Ectodermal cell (in vitro differentiated cells): ENCODE measurements around the gene CCSER2.
"Not testable (repeated sequence)": the region's sequence is repeated elsewhere in the genome, so short reads cannot be mapped to it uniquely, and the experiment has no call there.

Experiments used
- H3K27ac ChIP-seq: 2 replicates; pipeline ENCODE4 v1.7.0; 2013; ENCODE audit warnings: mild to moderate bottlenecking, low read depth, low read length; ENCODE audit not compliant: insufficient read depth, poor library complexity, severe bottlenecking
- H3K27me3 ChIP-seq: 2 replicates; pipeline ENCODE4 v1.7.0; 2013; ENCODE audit warnings: mild to moderate bottlenecking, low read length; ENCODE audit not compliant: insufficient read depth, control insufficient read depth, poor library complexity, severe bottlenecking
- H3K36me3 ChIP-seq: one replicate; pipeline ENCODE4 v1.7.0; 2013; ENCODE audit warnings: low read length; ENCODE audit not compliant: control insufficient read depth, insufficient read depth
- H3K4me1 ChIP-seq: one replicate; pipeline ENCODE4 v1.7.0; 2013; ENCODE audit warnings: low read length; ENCODE audit not compliant: control insufficient read depth, insufficient read depth
- H3K4me3 ChIP-seq: 2 replicates; pipeline ENCODE4 v1.7.0; 2013; ENCODE audit warnings: low read depth, low read length, control low read depth; ENCODE audit not compliant: insufficient read depth
- H3K9me3 ChIP-seq: 2 replicates; pipeline ENCODE4 v1.7.0; 2013; ENCODE audit warnings: mild to moderate bottlenecking, low read length, moderate library complexity; ENCODE audit not compliant: control insufficient read depth
- WGBS, 2 experiments: methylation state at CpG; one replicate each; pipeline ENCODE4 v1.1.7; 2013; ENCODE audit warnings: missing lambda C conversion rate in 2 of 2; 5-methylcytosine and 5-hydroxymethylcytosine counted together

CCSER2 gene

GRCh38 chr10:84499039-84499438, 170.7 kb downstream of the CCSER2 start:
- not testable (repeated sequence) for H3K4me1 ChIP-seq, H3K27me3 ChIP-seq, H3K36me3 ChIP-seq, H3K27ac ChIP-seq, H3K4me3 ChIP-seq, H3K9me3 ChIP-seq
- 93 to 96% methylated on average over 9 of the region's 9 CpGs for WGBS, 2 experiments

- Histone ChIP-seq H3K27me3 (no peaks in the 10 kb centered on the region), H3K9me3 (no peaks in the 10 kb centered on the region), H3K4me1 (peaks cover 7% of the 10 kb centered on the region), H3K4me3 (no peak overlapping the region), H3K27ac (no peak overlapping the region), H3K36me3 (no peaks in the 10 kb centered on the region)
- 47 to 49% methylated on average over 3 of the region's 3 CpGs for WGBS, 2 experiments
Observed at GRCh38 chr10:84499846-84500245, 171.5 kb downstream of the CCSER2 start.

GRCh38 chr10:84510121-84510520, 181.7 kb downstream of the CCSER2 start:
- 70 to 75% methylated on average over 3 of the region's 3 CpGs for WGBS, 2 experiments
- Histone ChIP-seq H3K4me1 (no peaks in the 10 kb centered on the region), H3K27ac (no peak overlapping the region), H3K36me3 (no peaks in the 10 kb centered on the region), H3K4me3 (no peak overlapping the region), H3K9me3 (no peaks in the 10 kb centered on the region), H3K27me3 (no peaks in the 10 kb centered on the region)

GRCh38 chr10:84511106-84511505, 182.7 kb downstream of the CCSER2 start:
- 100% methylated on average over 1 of the region's 2 CpGs for WGBS, 2 experiments
- no peak overlapping the region for H3K4me3 ChIP-seq
- no peaks in the 10 kb centered on the region for H3K27me3 ChIP-seq
- no peaks in the 10 kb centered on the region for H3K9me3 ChIP-seq
- H3K36me3 ChIP-seq, result no peaks in the 10 kb centered on the region
- no peaks in the 10 kb centered on the region for H3K4me1 ChIP-seq
- H3K27ac ChIP-seq, result no peak overlapping the region

- Histone ChIP-seq H3K4me1 (no peaks in the 10 kb centered on the region), H3K27ac (no peak overlapping the region), H3K36me3 (no peaks in the 10 kb centered on the region), H3K9me3 (no peaks in the 10 kb centered on the region), H3K4me3 (no peak overlapping the region), H3K27me3 (no peaks in the 10 kb centered on the region)
- 97 to 99% methylated on average over 4 to 5 of the region's 5 CpGs for WGBS, 2 experiments
Observed at GRCh38 chr10:84511709-84512285, 183.4 kb downstream of the CCSER2 start.

- no peak overlapping the region for H3K27ac ChIP-seq
- peaks cover 5% of the 10 kb centered on the region for H3K4me1 ChIP-seq
- H3K36me3 ChIP-seq, result no peaks in the 10 kb centered on the region
- WGBS, 2 experiments, result 96 to 97% methylated on average over 4 of the region's 4 CpGs
- no peak overlapping the region for H3K4me3 ChIP-seq
- H3K27me3 ChIP-seq, result no peaks in the 10 kb centered on the region
- no peaks in the 10 kb centered on the region for H3K9me3 ChIP-seq
Observed at GRCh38 chr10:84517554-84517953, 189.2 kb downstream of the CCSER2 start.

- no peak overlapping the region for H3K4me3 ChIP-seq
- WGBS, 2 experiments, result 92 to 97% methylated on average over 1 to 3 of the region's 3 CpGs
- peaks cover 17% of the 10 kb centered on the region for H3K4me1 ChIP-seq
- H3K27me3 ChIP-seq, result no peaks in the 10 kb centered on the region
- H3K36me3 ChIP-seq, result no peaks in the 10 kb centered on the region
- H3K27ac ChIP-seq, result no peak overlapping the region
- no peaks in the 10 kb centered on the region for H3K9me3 ChIP-seq
Observed at GRCh38 chr10:84519235-84519634, 190.8 kb downstream of the CCSER2 start.

- Histone ChIP-seq H3K27ac (no peak overlapping the region), H3K4me1 (peaks cover 17% of the 10 kb centered on the region), H3K4me3 (no peak overlapping the region), H3K27me3 (no peaks in the 10 kb centered on the region), H3K36me3 (no peaks in the 10 kb centered on the region), H3K9me3 (no peaks in the 10 kb centered on the region)
- WGBS, 2 experiments, result 50 to 54% methylated on average over 7 to 8 of the region's 8 CpGs
Observed at GRCh38 chr10:84521013-84521412, 192.6 kb downstream of the CCSER2 start.

GRCh38 chr10:84521468-84521867, 193.1 kb downstream of the CCSER2 start:
- H3K36me3 ChIP-seq, result no peaks in the 10 kb centered on the region
- no peak overlapping the region for H3K4me3 ChIP-seq
- 90 to 92% methylated on average over 2 of the region's 2 CpGs for WGBS, 2 experiments
- no peaks in the 10 kb centered on the region for H3K9me3 ChIP-seq
- H3K27me3 ChIP-seq, result no peaks in the 10 kb centered on the region
- no peak overlapping the region for H3K27ac ChIP-seq
- peaks cover 17% of the 10 kb centered on the region for H3K4me1 ChIP-seq

GRCh38 chr10:84522612-84523462, 194.4 kb downstream of the CCSER2 start:
- H3K9me3 ChIP-seq, result no peaks in the 10 kb centered on the region
- no peaks in the 10 kb centered on the region for H3K27me3 ChIP-seq
- H3K36me3 ChIP-seq, result no peaks in the 10 kb centered on the region
- peaks cover 17% of the 10 kb centered on the region for H3K4me1 ChIP-seq
- WGBS, 2 experiments, result 77 to 87% methylated on average over 7 to 9 of the region's 9 CpGs
- no peak overlapping the region for H3K4me3 ChIP-seq
- peak overlapping the region; percentile 17 for H3K27ac ChIP-seq
